OCI-LY1 (cell line): ENCODE results near the gene TOM1.

Source experiments
- EZH2 ChIP-seq: fragments of 200-600 bp; sonication (generic), shearing (Covaris generic); IDR thresholded peaks from 2 replicates; pipeline ENCODE4 v1.8.0; 2017; ENCODE audit warnings: borderline replicate concordance, mixed run types, mild to moderate bottlenecking, antibody characterized with exemption, low read length, moderate library complexity, mixed read lengths
- TF ChIP-seq, protein P1 (sequence below): fragments of 200-600 bp; sonication (generic), shearing (Covaris generic); IDR thresholded peaks from 2 replicates; pipeline ENCODE4 v1.5.1; 2017; ENCODE audit warnings: mild to moderate bottlenecking, antibody characterized with exemption, low read length, moderate library complexity, mixed read lengths

DNA sequence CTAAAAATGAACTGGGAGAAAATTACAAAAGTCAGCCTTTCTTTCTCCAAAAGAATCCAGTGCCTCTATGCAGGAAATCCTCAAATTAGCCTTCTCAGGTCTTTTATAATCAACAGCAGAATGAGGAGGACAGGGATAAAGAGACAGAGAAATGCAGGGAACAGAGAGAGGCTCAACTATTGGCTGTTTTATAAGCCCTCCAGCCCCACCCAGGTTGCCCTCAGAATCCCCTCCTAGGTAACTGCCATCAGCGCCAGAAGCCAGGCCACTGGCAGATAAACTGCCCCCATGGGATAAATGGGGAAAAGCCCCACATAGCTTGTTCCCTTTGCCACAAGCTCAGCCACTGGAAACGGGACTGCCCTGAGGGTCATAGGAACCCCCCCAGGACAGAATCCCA lies 70.3 kb downstream of the TOM1 start:
- TF ChIP-seq, protein P1, sequence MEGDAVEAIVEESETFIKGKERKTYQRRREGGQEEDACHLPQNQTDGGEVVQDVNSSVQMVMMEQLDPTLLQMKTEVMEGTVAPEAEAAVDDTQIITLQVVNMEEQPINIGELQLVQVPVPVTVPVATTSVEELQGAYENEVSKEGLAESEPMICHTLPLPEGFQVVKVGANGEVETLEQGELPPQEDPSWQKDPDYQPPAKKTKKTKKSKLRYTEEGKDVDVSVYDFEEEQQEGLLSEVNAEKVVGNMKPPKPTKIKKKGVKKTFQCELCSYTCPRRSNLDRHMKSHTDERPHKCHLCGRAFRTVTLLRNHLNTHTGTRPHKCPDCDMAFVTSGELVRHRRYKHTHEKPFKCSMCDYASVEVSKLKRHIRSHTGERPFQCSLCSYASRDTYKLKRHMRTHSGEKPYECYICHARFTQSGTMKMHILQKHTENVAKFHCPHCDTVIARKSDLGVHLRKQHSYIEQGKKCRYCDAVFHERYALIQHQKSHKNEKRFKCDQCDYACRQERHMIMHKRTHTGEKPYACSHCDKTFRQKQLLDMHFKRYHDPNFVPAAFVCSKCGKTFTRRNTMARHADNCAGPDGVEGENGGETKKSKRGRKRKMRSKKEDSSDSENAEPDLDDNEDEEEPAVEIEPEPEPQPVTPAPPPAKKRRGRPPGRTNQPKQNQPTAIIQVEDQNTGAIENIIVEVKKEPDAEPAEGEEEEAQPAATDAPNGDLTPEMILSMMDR, result no peak
- no peak for TF ChIP-seq EZH2
